Pancreas (tissue), 10 donors: ENCODE measurements around the gene AMPD3. TPM values are rescaled to one million over a fixed set of nuclear protein-coding genes. Genes with fewer than 3 reads are reported as not detected.

Experiments used
- ATAC-seq, 4 donors: fragments of 200-7000 bp; cut with Tn5 transposase; one replicate each; pipeline versions ENCODE4 v1.8.0 to v1.9.1; 2020; ENCODE audit warnings: mild to moderate bottlenecking in 4 of 4, moderate library complexity in 4 of 4
- DNase-seq, 6 donors: peaks; one replicate each; pipeline ENCODE4 v3.0.0-alpha.2; 2020
- FAIRE-seq: peaks from 2 replicates; lab custom pipeline; 2012; peaks lifted over from hg19 to GRCh38; lab: Jason Lieb, UNC
- H3K27ac ChIP-seq, 4 donors: fragments of 200-600 bp; sonication (generic); 1 replicate in 3 of 4; 2 replicates in 1 of 4; pipeline versions ENCODE4 v1.5.0 to v1.8.0; 2020
- H3K27me3 ChIP-seq, 4 donors: fragments of 200-600 bp; one replicate each; pipeline ENCODE4 v1.8.0; 2021
- H3K36me3 ChIP-seq, 3 donors: fragments of 200-600 bp; sonication (generic) in 1 of 3; one replicate each; pipeline versions ENCODE4 v1.5.0 to v1.8.0; 2020 to 2021
- H3K4me1 ChIP-seq, 3 donors: fragments of 200-600 bp; one replicate each; pipeline ENCODE4 v1.8.0; 2021
- H3K4me3 ChIP-seq, 4 donors: fragments of 200-600 bp; sonication (generic) in 2 of 4; one replicate each; pipeline versions ENCODE4 v1.5.0 to v1.8.0; 2020 to 2021
- H3K9me3 ChIP-seq, 4 donors: fragments of 200-600 bp; one replicate each; pipeline ENCODE4 v1.8.0; 2021
- WGBS, 2 donors: extraction: QIAGEN DNeasy Blood & Tissue Kit; methylation state at CpG; one replicate each; pipeline ENCODE4 v1.1.7; 2013; 5-methylcytosine and 5-hydroxymethylcytosine counted together
- intact Hi-C, 3 donors: fragments of 100-400 bp; cut with DNase I; formaldehyde crosslinking; loops; one replicate each; pipeline versions ENCODE4 v1.11.1 to v1.14.2; 2022
- polyA plus RNA-seq, 2 donors: library from polyadenylated mRNA; stranded (reverse); fragments of 200-250 nt; gene quantifications; one replicate each; pipeline ENCODE4 v1.2.3, GENCODE V29; 2013
- total RNA-seq, 6 donors: library from RNA; stranded (reverse); fragmentation: NEBNext Ultra II Directional in 4 of 6; extraction: Animal tissue kit (Norgen Biotek cat#: 25700) in 4 of 6; gene quantifications; one replicate each; pipeline versions ENCODE4 v1.2.1 to v1.2.4, GENCODE V29; 2021 to 2023
- TF ChIP-seq, protein P1 (sequence below), 4 donors: fragments of 200-600 bp; sonication (generic) in 3 of 4; IDR thresholded peaks; one replicate each; pipeline versions ENCODE4 v1.5.0 to v1.8.0; 2021; ENCODE audit warnings: antibody characterized with exemption in 4 of 4
- donor health status: healthy with polysubstance abuse.
- donor health status: DM: no; HTN: no; CAD: no; lungs with moderate emphysema.
- donor health status: DM: no; HTN: no; CAD: no.
- donor health status: control.
- donor health status: control.
- donor health status: Bipolar disorder and iron deficiency.
- donor health status: DM: yes; HTN: yes; CAD: no.
- donor health status: DM: no; HTN: no; CAD: no.
- donor health status: DM: no; HTN: no; CAD: no.
- donor health status: DM: yes; HTN: yes; CAD: no.

AMPD3 gene
- total and polyA plus RNA-seq, 8 donors: 2.7 to 10.0 (median 3.7) TPM

GRCh38 chr11:10503777-10504480 is 48.9 kb downstream of the AMPD3 start:
- intact Hi-C loops: no loop called here
- DNase-seq: no peak

GRCh38 chr11:10504490-10504889 is 49.4 kb downstream of the AMPD3 start:
- no peaks in the 10 kb centered on the region for H3K9me3 ChIP-seq
- WGBS, 2 donors: 92 to 93% methylated on average over 11 of the region's 11 CpGs
- no peaks in the 10 kb centered on the region for H3K27me3 ChIP-seq
- no peak for ATAC-seq
- H3K36me3 ChIP-seq: no peaks in the 10 kb centered on the region
- no peak overlapping the region for H3K27ac ChIP-seq
- intact Hi-C loops: no loop called here
- no peak overlapping the region for H3K4me3 ChIP-seq
- TF ChIP-seq, protein P1, sequence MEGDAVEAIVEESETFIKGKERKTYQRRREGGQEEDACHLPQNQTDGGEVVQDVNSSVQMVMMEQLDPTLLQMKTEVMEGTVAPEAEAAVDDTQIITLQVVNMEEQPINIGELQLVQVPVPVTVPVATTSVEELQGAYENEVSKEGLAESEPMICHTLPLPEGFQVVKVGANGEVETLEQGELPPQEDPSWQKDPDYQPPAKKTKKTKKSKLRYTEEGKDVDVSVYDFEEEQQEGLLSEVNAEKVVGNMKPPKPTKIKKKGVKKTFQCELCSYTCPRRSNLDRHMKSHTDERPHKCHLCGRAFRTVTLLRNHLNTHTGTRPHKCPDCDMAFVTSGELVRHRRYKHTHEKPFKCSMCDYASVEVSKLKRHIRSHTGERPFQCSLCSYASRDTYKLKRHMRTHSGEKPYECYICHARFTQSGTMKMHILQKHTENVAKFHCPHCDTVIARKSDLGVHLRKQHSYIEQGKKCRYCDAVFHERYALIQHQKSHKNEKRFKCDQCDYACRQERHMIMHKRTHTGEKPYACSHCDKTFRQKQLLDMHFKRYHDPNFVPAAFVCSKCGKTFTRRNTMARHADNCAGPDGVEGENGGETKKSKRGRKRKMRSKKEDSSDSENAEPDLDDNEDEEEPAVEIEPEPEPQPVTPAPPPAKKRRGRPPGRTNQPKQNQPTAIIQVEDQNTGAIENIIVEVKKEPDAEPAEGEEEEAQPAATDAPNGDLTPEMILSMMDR (IDR thresholded peaks at IDR 0.05): no peak
- H3K4me1 ChIP-seq: no peaks in the 10 kb centered on the region
- DNase-seq: no peak
- no peak for FAIRE-seq

More at GRCh38 chr11:10503777-10504480, 48.9 kb downstream of the AMPD3 start:
- 86 to 89% methylated on average over 5 of the region's 5 CpGs for WGBS, 2 donors
- Histone ChIP-seq H3K9me3 (no peaks in the 10 kb centered on the region), H3K4me3 (no peak overlapping the region), H3K27me3 (no peaks in the 10 kb centered on the region), H3K27ac (peak overlapping the region in 2 of 4 donors; percentile 2 to 55), H3K36me3 (no peaks in the 10 kb centered on the region), H3K4me1 (no peaks in the 10 kb centered on the region)
- TF ChIP-seq, protein P1 (IDR thresholded peaks at IDR 0.05): no peak
- ATAC-seq: peak in 2 of 4 donors; percentile 61 to 68
- FAIRE-seq: no peak

GRCh38 chr11:10505278-10506007 is 50.4 kb downstream of the AMPD3 start:
- no peaks in the 10 kb centered on the region for H3K27me3 ChIP-seq
- TF ChIP-seq, protein P1 (IDR thresholded peaks at IDR 0.05): no peak
- 92 to 93% methylated on average over 6 of the region's 6 CpGs for WGBS, 2 donors
- no peaks in the 10 kb centered on the region for H3K4me1 ChIP-seq
- H3K27ac ChIP-seq: no peak overlapping the region
- intact Hi-C loops: no loop called here
- DNase-seq: no peak
- no peaks in the 10 kb centered on the region for H3K36me3 ChIP-seq
- no peaks in the 10 kb centered on the region for H3K9me3 ChIP-seq
- FAIRE-seq: no peak
- no peak for ATAC-seq
- H3K4me3 ChIP-seq: no peak overlapping the region

GRCh38 chr11:10506008-10506370 is 50.9 kb downstream of the AMPD3 start:
- H3K36me3 ChIP-seq: no peaks in the 10 kb centered on the region
- no peaks in the 10 kb centered on the region for H3K9me3 ChIP-seq
- TF ChIP-seq, protein P1 (IDR thresholded peaks at IDR 0.05): no peak
- H3K27me3 ChIP-seq: no peaks in the 10 kb centered on the region
- no peaks in the 10 kb centered on the region for H3K4me1 ChIP-seq
- intact Hi-C loops: no loop called here
- DNase-seq (no peak), ATAC-seq (no peak), FAIRE-seq (no peak)
- no peak overlapping the region for H3K27ac ChIP-seq
- no peak overlapping the region for H3K4me3 ChIP-seq

- TF ChIP-seq, protein P1 (IDR thresholded peaks at IDR 0.05): no peak
- H3K36me3 ChIP-seq: no peaks in the 10 kb centered on the region
- intact Hi-C loops: no loop called here
- no peak for FAIRE-seq
- H3K9me3 ChIP-seq: no peaks in the 10 kb centered on the region
- H3K4me1 ChIP-seq: no peaks in the 10 kb centered on the region
- H3K4me3 ChIP-seq: no peak overlapping the region
- H3K27ac ChIP-seq: no peak overlapping the region
- H3K27me3 ChIP-seq: no peaks in the 10 kb centered on the region
- DNase-seq: no peak
- 89 to 93% methylated on average over 10 of the region's 10 CpGs for WGBS, 2 donors
- ATAC-seq: no peak
Measured at GRCh38 chr11:10511181-10511621, 56.1 kb downstream of the AMPD3 start.
